H1 (cell line): Measurements from ENCODE around the gene SYNDIG1. TPM values are rescaled to one million over a fixed set of nuclear protein-coding genes. Genes with fewer than 3 reads are reported as not detected.
A peak's percentile ranks its signal among the peaks of the same experiment; 100 is the strongest.

Source experiments
- JUND ChIP-seq: IDR thresholded peaks from 2 replicates; pipeline ENCODE4 v1.6.1; 2011; ENCODE audit warnings: mild to moderate bottlenecking, improper control_type of control experiment, low read length
- MAFK ChIP-seq: IDR thresholded peaks from 2 replicates; pipeline ENCODE4 v1.6.1; 2012; ENCODE audit warnings: low read depth, mild to moderate bottlenecking, improper control_type of control experiment, low read length
- TBP ChIP-seq: IDR thresholded peaks from 2 replicates; pipeline ENCODE4 v1.6.1; 2011; ENCODE audit warnings: low read depth, low read length, improper control_type of control experiment
- polyA plus RNA-seq, 7 experiments: library from polyadenylated mRNA; depleted of rRNA in 3 of 7; stranded (reverse) in 5 of 7; unstranded in 2 of 7; fragments of >200 nt in 5 of 7; fragments of 200-250 nt in 2 of 7; gene quantifications; 1 replicate in 5 of 7; 2 replicates in 1 of 7; 4 replicates in 1 of 7; pipeline versions ENCODE4 v1.2.1 to v1.2.3, GENCODE V29; 2011 to 2013; ENCODE audit warnings: missing spikeins in 2 of 7, mixed read lengths in 2 of 7
- total RNA-seq: library from RNA; stranded (reverse); fragmentation: NEBNext Ultra II Directional; extraction: Animal tissue kit (Norgen Biotek cat#: 25700); gene quantifications from 2 replicates; pipeline ENCODE4 v1.2.1, GENCODE V29; 2021
- TF ChIP-seq, protein P1 (sequence below): fragments of 300-600 bp; sonication (generic); IDR thresholded peaks from 2 replicates; pipeline ENCODE4 v1.7.1; 2012; ENCODE audit warnings: low read length, moderate library complexity, mild to moderate bottlenecking, inconsistent platforms; ENCODE audit not compliant: insufficient replicate concordance

SYNDIG1 gene
- total and polyA plus RNA-seq, 2 of the 8 experiments (the other 6 are each of a cell fraction or from before 2014, with no cell fraction given): 6.5 to 7.8 TPM

DNA sequence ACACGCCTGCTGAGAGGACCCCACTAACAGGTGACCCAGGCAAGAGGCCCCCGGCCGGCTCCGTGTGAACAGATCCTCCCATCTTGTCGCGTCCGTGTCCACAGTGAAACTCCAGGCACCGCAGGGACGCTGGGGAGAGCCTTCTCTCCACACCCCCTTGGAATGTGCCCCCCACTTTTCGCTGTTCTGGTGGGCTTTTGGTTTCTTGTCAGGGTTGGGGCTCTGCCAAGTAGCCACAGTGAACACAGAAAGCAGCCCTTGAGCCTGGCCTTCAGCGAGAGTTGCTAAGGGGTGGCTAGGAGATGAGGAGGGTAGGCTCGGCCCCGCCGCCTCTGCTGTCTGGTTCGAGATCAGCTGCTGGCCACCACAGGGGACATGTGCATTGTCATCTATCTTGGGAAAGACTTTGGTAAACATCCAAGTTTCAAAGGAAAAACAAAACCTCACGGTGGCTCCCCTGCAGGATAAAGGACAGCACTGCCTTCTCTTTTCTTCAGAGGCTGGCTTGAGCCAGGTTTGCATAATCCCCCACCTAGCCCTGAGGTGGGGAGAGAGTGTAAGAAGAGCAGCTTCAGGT, 22.7 kb downstream of the SYNDIG1 start (continued):
- TF ChIP-seq MAFK (peak; percentile 56; the same call in 1 of the 2 replicates), JUND (no peak), TBP (no peak)
- TF ChIP-seq, protein P1, sequence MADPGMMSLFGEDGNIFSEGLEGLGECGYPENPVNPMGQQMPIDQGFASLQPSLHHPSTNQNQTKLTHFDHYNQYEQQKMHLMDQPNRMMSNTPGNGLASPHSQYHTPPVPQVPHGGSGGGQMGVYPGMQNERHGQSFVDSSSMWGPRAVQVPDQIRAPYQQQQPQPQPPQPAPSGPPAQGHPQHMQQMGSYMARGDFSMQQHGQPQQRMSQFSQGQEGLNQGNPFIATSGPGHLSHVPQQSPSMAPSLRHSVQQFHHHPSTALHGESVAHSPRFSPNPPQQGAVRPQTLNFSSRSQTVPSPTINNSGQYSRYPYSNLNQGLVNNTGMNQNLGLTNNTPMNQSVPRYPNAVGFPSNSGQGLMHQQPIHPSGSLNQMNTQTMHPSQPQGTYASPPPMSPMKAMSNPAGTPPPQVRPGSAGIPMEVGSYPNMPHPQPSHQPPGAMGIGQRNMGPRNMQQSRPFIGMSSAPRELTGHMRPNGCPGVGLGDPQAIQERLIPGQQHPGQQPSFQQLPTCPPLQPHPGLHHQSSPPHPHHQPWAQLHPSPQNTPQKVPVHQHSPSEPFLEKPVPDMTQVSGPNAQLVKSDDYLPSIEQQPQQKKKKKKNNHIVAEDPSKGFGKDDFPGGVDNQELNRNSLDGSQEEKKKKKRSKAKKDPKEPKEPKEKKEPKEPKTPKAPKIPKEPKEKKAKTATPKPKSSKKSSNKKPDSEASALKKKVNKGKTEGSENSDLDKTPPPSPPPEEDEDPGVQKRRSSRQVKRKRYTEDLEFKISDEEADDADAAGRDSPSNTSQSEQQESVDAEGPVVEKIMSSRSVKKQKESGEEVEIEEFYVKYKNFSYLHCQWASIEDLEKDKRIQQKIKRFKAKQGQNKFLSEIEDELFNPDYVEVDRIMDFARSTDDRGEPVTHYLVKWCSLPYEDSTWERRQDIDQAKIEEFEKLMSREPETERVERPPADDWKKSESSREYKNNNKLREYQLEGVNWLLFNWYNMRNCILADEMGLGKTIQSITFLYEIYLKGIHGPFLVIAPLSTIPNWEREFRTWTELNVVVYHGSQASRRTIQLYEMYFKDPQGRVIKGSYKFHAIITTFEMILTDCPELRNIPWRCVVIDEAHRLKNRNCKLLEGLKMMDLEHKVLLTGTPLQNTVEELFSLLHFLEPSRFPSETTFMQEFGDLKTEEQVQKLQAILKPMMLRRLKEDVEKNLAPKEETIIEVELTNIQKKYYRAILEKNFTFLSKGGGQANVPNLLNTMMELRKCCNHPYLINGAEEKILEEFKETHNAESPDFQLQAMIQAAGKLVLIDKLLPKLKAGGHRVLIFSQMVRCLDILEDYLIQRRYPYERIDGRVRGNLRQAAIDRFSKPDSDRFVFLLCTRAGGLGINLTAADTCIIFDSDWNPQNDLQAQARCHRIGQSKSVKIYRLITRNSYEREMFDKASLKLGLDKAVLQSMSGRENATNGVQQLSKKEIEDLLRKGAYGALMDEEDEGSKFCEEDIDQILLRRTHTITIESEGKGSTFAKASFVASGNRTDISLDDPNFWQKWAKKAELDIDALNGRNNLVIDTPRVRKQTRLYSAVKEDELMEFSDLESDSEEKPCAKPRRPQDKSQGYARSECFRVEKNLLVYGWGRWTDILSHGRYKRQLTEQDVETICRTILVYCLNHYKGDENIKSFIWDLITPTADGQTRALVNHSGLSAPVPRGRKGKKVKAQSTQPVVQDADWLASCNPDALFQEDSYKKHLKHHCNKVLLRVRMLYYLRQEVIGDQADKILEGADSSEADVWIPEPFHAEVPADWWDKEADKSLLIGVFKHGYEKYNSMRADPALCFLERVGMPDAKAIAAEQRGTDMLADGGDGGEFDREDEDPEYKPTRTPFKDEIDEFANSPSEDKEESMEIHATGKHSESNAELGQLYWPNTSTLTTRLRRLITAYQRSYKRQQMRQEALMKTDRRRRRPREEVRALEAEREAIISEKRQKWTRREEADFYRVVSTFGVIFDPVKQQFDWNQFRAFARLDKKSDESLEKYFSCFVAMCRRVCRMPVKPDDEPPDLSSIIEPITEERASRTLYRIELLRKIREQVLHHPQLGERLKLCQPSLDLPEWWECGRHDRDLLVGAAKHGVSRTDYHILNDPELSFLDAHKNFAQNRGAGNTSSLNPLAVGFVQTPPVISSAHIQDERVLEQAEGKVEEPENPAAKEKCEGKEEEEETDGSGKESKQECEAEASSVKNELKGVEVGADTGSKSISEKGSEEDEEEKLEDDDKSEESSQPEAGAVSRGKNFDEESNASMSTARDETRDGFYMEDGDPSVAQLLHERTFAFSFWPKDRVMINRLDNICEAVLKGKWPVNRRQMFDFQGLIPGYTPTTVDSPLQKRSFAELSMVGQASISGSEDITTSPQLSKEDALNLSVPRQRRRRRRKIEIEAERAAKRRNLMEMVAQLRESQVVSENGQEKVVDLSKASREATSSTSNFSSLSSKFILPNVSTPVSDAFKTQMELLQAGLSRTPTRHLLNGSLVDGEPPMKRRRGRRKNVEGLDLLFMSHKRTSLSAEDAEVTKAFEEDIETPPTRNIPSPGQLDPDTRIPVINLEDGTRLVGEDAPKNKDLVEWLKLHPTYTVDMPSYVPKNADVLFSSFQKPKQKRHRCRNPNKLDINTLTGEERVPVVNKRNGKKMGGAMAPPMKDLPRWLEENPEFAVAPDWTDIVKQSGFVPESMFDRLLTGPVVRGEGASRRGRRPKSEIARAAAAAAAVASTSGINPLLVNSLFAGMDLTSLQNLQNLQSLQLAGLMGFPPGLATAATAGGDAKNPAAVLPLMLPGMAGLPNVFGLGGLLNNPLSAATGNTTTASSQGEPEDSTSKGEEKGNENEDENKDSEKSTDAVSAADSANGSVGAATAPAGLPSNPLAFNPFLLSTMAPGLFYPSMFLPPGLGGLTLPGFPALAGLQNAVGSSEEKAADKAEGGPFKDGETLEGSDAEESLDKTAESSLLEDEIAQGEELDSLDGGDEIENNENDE: no peak
